Epithelial cell of prostate (primary cell): ENCODE measurements around the gene HMCN2.

Source experiments
- DNase-seq: peaks from one replicate; pipeline ENCODE4 v3.0.0-alpha.2; 2011; ENCODE audit warnings: low read depth, low spot score
- H3K27ac ChIP-seq: fragments of 450-650 bp; 2 replicates; pipeline ENCODE4 v1.5.1; 2017; ENCODE audit warnings: mild to moderate bottlenecking

Gene HMCN2

GRCh38 chr9:130443456-130443801 lies 177.9 kb downstream of the HMCN2 start:
- H3K27ac ChIP-seq = no peak overlapping the region
- DNase-seq = no peak

GRCh38 chr9:130443840-130444492 lies 178.4 kb downstream of the HMCN2 start:
- no peak for DNase-seq

GRCh38 chr9:130444565-130445221 lies 179.1 kb downstream of the HMCN2 start, which contains the start of gene ASS1:
ASS1 (plus strand) TSS chr9:130444961; CDS start chr9:130452229, 7,268 bp downstream.
- H3K27ac ChIP-seq = peak within 1 kb of the TSS; percentile 41
- no peak for DNase-seq

More at GRCh38 chr9:130443840-130444492, 178.4 kb downstream of the HMCN2 start:
- H3K27ac ChIP-seq = no peak overlapping the region

GRCh38 chr9:130445268-130445983 lies 179.9 kb downstream of the HMCN2 start:
- DNase-seq = no peak
- peak overlapping the region; percentile 41 for H3K27ac ChIP-seq

DNA sequence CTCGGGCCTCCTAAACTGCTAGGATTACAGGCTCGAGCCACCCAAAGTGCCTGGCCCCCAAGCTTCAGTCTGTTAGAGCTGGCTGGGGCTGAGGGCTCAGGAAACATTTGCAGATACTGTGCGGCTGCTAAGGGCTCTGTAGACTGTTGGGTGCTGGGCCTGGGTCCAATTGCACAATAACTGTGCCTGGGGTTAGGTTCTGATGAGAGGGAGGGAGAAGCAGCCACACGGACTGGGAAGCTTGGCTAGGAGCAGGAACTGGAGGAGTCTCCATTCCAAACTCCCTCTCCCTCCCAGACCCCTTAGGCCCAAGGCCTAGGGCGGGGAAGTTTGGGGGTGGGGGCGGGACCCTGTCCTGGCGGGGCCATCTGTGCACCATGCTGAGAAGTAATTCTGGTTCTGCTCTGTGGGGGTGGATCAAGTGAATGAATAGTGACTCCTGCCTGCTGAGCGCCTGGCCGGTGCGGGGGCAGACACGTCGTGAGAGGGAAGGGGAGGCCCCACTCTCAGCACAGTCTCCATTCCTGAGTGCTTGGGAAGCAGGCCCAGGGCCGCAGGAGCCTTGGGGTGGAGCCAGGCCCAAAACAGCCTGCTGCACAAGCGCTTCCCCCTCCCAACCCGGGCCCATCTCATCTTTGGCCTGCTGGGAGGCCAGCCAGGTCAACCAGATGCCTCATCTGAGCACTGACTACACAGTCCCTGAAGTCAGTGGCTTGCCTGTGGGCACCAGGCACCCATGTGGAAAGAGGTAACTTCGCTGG lies 180.7 kb downstream of the HMCN2 start:
- DNase-seq = no peak
- H3K27ac ChIP-seq = peak overlapping the region; percentile 41

DNA sequence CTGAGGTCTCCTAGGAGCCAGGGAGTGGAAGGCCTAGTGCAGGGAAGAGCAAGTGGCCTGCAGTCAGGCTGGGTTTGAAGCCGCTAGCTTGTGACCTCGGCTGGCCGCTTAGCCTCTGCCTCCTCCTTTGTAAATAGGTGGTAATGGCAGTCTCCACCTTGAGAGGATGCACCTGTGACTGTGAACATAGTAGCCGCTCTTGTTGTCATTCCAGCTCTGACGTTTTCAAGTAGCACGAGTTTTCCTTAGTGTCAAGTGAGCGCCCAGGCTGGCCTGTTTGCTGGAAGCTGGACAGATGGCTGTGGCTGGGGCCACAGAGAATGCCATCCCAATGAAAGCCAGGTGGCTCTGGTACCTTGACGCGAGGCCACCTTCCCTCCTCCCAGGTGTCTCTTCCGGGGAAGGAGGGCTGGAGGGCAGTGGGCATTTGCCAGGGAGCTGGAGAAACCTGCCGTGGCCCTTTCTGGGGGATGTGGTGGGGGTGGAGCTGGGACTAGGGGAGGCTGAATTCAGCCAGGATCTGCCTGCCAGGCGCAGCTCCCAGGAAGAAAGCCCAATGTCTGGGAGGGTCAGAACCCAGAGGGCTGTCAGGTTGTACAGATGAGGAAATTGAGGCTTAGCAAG lies 181.7 kb downstream of the HMCN2 start:
- DNase-seq = no peak
- H3K27ac ChIP-seq = no peak overlapping the region

GRCh38 chr9:130448035-130448624 lies 182.6 kb downstream of the HMCN2 start:
- no peak for DNase-seq
- H3K27ac ChIP-seq = no peak overlapping the region

GRCh38 chr9:130448771-130449603 lies 183.4 kb downstream of the HMCN2 start:
- no peak for DNase-seq
- H3K27ac ChIP-seq = no peak overlapping the region

GRCh38 chr9:130450344-130451003 lies 184.9 kb downstream of the HMCN2 start:
- no peak for DNase-seq
- no peak overlapping the region for H3K27ac ChIP-seq

DNA sequence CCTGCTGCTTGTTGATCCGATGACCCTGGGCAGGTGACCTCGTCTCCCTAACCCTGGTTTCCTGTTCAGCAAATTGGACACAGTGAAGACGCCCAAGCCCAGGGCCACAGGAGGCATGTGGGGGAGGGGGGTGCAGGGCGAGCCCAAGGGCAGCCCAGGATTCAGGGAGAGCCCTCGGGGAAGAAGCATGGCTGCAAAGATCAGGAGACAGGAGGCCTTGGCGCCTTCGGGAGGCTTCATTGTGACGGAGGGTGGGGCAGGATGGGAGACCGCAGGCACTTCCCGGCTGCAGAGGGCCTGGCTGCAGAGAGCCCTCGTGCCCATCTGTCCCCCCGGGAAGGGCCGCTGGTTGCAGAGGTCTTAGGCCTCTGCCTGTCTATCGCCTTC lies 185.4 kb downstream of the HMCN2 start:
- no peak for DNase-seq
- H3K27ac ChIP-seq = no peak overlapping the region

GRCh38 chr9:130451509-130452388 lies 186.2 kb downstream of the HMCN2 start:
- H3K27ac ChIP-seq = no peak overlapping the region
- DNase-seq = peak; percentile 62

- no peak overlapping the region for H3K27ac ChIP-seq
- no peak for DNase-seq
Measured at GRCh38 chr9:130452835-130453234, 187.3 kb downstream of the HMCN2 start.

DNA sequence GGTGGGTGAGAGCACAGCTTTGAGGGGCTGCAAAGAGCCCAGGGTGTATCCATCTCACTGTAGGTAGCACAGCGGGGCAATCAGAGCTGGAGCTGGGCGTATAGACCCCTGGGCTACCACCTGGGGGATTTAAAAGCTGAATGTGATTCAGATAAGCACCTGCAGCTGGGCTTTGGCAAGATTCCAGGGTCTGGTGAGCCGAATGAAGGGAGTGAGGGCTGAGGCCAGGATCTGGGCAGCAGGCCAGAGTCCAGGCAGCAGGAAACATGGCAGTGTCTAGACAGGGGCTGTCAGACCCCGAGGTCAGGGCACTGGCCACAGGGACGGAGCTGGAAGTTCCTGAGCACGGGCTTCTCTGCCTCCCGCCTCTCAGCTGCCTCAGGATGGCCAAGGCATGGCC lies 187.9 kb downstream of the HMCN2 start:
- DNase-seq = no peak

GRCh38 chr9:130454096-130454811 lies 188.7 kb downstream of the HMCN2 start:
- H3K27ac ChIP-seq = no peak overlapping the region
- no peak for DNase-seq

More for the DNA sequence above, 187.9 kb downstream of the HMCN2 start:
- H3K27ac ChIP-seq = no peak overlapping the region

DNA sequence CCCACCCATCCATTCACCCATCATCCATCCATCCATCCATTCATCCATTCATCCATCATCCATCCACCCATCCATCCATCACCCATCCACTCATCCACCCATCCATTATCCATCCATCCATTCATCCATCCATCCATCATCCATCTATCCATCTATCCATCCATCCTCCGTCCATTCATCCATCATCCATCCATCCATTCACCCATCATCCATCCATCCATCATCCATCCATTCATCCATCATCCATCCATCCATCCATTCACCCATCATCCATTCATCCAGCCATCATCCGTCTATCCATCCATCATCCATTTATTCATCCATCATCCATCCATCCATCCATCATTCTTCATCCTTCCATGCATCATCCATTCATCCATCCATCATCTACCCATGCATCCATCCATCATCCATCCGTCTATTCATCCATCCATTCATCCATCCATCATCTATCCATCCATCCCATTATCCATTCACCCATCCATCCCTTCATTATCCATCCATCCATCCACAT lies 189.3 kb downstream of the HMCN2 start:
- H3K27ac ChIP-seq = no peak overlapping the region
- DNase-seq = no peak

DNA sequence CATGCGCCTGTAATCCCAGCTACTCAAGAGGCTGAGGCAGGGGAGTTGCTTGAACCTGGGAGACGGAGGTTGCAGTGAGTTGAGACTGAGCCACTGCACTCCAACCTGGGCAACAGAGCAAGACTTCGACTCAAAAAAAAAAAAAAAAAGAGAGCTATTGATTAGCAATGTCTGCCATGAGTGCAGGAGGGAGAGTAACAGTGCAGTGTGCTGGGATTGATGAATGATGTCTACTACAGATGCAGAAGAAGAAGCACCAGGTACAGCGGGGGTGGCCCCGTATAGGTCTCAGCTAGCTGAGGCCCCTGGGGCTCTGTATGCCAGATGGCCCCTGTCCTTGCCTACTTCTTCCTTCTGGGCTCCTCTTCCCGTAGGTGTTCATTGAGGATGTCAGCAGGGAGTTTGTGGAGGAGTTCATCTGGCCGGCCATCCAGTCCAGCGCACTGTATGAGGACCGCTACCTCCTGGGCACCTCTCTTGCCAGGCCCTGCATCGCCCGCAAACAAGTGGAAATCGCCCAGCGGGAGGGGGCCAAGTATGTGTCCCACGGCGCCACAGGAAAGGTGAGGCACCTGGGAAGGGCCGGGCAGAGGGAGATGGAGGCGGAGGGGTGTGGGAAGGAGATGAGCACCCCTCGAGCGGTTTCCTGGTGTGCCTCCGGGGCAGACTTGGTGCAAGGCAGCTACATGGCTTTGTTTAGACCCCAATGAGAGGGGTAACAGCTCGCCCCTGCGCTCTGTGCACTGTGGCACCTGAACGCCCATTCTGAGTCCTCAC lies 192.7 kb downstream of the HMCN2 start:
- no peak overlapping the region for H3K27ac ChIP-seq
- no peak for DNase-seq
